Mesodermal cell (in vitro differentiated cells): Measurements from ENCODE around the gene ATG7.

Experiments
- H3K27ac ChIP-seq: 2 replicates; pipeline ENCODE4 v1.7.0; 2013; ENCODE audit warnings: mild to moderate bottlenecking, low read depth, low read length, moderate library complexity; ENCODE audit not compliant: severe bottlenecking
- H3K36me3 ChIP-seq: 2 replicates; pipeline ENCODE4 v1.7.1; 2013; ENCODE audit warnings: mild to moderate bottlenecking, low read length, moderate library complexity; ENCODE audit not compliant: control insufficient read depth, insufficient read depth
- H3K4me1 ChIP-seq: one replicate; pipeline ENCODE4 v1.7.1; 2013; ENCODE audit warnings: mild to moderate bottlenecking, low read length; ENCODE audit not compliant: insufficient read depth, control insufficient read depth, poor library complexity, severe bottlenecking
- H3K4me3 ChIP-seq: 2 replicates; pipeline ENCODE4 v1.7.0; 2013; ENCODE audit warnings: low read length, control low read depth, mild to moderate bottlenecking; ENCODE audit not compliant: insufficient read depth, poor library complexity, severe bottlenecking; ENCODE audit errors: extremely low read depth
- H3K9me3 ChIP-seq: 2 replicates; pipeline ENCODE4 v1.7.1; 2013; ENCODE audit warnings: mild to moderate bottlenecking, low read length, moderate library complexity; ENCODE audit not compliant: control insufficient read depth
- WGBS, 2 experiments: methylation state at CpG; one replicate each; pipeline ENCODE4 v1.1.5; 2013; ENCODE audit warnings: missing lambda C conversion rate in 2 of 2; ENCODE audit not compliant: insufficient coverage in 2 of 2; 5-methylcytosine and 5-hydroxymethylcytosine counted together

Gene ATG7

DNA sequence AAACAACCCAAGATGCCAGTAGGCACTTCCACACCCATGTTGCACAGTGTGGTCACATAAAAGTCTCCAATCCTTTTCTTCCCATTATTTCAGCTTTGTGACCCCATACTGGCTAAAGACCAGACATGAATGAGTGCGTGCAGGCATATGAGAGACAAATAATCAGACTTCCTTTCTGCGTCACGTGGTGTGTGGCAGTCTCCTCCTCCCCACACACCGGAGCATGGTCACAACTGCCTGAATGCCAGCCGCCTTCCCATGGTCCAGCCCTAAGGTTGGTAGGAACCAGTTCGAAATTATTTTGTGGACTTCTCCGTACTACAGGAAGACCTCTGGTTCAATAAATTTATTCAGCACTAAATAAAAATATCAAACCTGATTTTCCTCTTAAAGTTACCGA is 306.0 kb downstream of the ATG7 start:
- Histone ChIP-seq H3K9me3 (no peaks in the 10 kb centered on the region), H3K27ac (no peak overlapping the region), H3K36me3 (peaks cover 53% of the 10 kb centered on the region), H3K4me3 (no peak overlapping the region), H3K4me1 (peaks cover 20% of the 10 kb centered on the region)
- 90 to 96% methylated on average over 4 to 7 of the region's 8 CpGs for WGBS, 2 experiments

DNA sequence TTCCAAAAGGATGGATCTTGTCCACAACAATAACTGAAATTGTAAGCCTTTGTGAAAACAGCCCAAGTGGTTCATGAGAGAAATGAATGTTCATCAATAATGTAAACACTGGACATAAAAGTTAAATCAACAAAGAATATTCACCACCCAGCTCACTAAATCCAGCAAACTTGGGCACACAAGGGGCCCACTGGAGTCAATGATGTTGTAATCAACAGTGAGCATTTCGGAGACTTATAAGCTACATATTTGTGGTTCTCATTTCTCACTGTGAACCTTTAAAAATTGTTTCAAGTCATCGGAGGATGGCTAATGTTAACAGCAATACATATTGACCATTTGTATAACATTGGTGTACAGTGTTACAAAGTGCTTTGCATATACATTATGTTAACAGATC is 308.4 kb downstream of the ATG7 start:
- Histone ChIP-seq H3K36me3 (peaks cover 31% of the 10 kb centered on the region), H3K9me3 (no peaks in the 10 kb centered on the region), H3K4me3 (no peak overlapping the region), H3K27ac (no peak overlapping the region), H3K4me1 (peaks cover 30% of the 10 kb centered on the region)
- 80% methylated on average over 1 of the region's 2 CpGs; no CpG with 5 or more reads in 1 of the 2 experiments for whole genome bisulfite sequencing, 2 experiments

- peak overlapping the region; percentile 6 for H3K4me3 ChIP-seq
These were observed 309.3 kb downstream of the ATG7 start for GRCh38 chr3:11581237-11582190.

GRCh38 chr3:11582191-11582968 is 310.2 kb downstream of the ATG7 start:
- peaks cover 30% of the 10 kb centered on the region for H3K4me1 ChIP-seq
- H3K27ac ChIP-seq = peak overlapping the region; percentile 83
- no peaks in the 10 kb centered on the region for H3K9me3 ChIP-seq
- H3K36me3 ChIP-seq = peaks cover 43% of the 10 kb centered on the region
- H3K4me3 ChIP-seq = peak overlapping the region; percentile 6
- 10 to 15% methylated on average over 9 to 10 of the region's 13 CpGs for WGBS, 2 experiments

More at GRCh38 chr3:11581237-11582190, 309.3 kb downstream of the ATG7 start:
- Histone ChIP-seq H3K4me1 (peaks cover 30% of the 10 kb centered on the region), H3K9me3 (no peaks in the 10 kb centered on the region), H3K36me3 (peaks cover 34% of the 10 kb centered on the region), H3K27ac (peak overlapping the region; percentile 83)
- whole genome bisulfite sequencing, 2 experiments = 75 to 87% methylated on average over 7 to 9 of the region's 16 CpGs

GRCh38 chr3:11583235-11583634 is 311.0 kb downstream of the ATG7 start:
- no peaks in the 10 kb centered on the region for H3K9me3 ChIP-seq
- peak overlapping the region; percentile 83 for H3K27ac ChIP-seq

GRCh38 chr3:11583638-11584046 is 311.4 kb downstream of the ATG7 start:
- no peaks in the 10 kb centered on the region for H3K9me3 ChIP-seq
- peak overlapping the region; percentile 83 for H3K27ac ChIP-seq

More at GRCh38 chr3:11583235-11583634, 311.0 kb downstream of the ATG7 start:
- H3K4me3 ChIP-seq = no peak overlapping the region
- H3K4me1 ChIP-seq = peaks cover 35% of the 10 kb centered on the region
- peaks cover 46% of the 10 kb centered on the region for H3K36me3 ChIP-seq

DNA sequence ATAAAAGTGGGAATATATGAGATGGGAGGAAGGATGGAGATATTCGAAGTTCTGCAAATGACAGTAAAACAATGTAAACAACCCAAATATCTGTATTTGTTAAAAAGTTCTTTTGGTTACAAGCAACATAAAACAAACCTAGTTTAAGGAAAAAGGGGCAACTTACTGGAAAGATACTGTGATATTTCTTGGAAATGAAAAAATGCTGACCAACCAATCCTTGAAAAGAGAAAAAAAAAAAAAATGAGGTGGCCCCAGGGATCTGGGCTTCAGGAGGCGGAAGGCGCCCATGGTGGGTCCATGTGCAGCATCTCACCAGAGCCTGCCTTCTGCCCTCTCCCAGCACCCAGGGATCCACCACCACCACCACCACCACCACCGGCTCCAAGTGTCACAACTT is 312.4 kb downstream of the ATG7 start:
- Histone ChIP-seq H3K9me3 (no peaks in the 10 kb centered on the region), H3K4me1 (peaks cover 49% of the 10 kb centered on the region), H3K27ac (peak overlapping the region; percentile 56), H3K4me3 (no peak overlapping the region), H3K36me3 (peaks cover 54% of the 10 kb centered on the region)
- 100% methylated on average over 1 of the region's 4 CpGs; no CpG with 5 or more reads in 1 of the 2 experiments for WGBS, 2 experiments

More at GRCh38 chr3:11583638-11584046, 311.4 kb downstream of the ATG7 start:
- Histone ChIP-seq H3K36me3 (peaks cover 50% of the 10 kb centered on the region), H3K4me3 (no peak overlapping the region), H3K4me1 (peaks cover 39% of the 10 kb centered on the region)
- 66 to 78% methylated on average over 8 of the region's 10 CpGs for WGBS, 2 experiments

GRCh38 chr3:11587766-11588165 is 315.6 kb downstream of the ATG7 start:
- H3K9me3 ChIP-seq = no peaks in the 10 kb centered on the region
- WGBS, 2 experiments = 96 to 100% methylated on average over 9 to 11 of the region's 12 CpGs
- H3K4me1 ChIP-seq = peaks cover 64% of the 10 kb centered on the region
- H3K27ac ChIP-seq = no peak overlapping the region
- no peak overlapping the region for H3K4me3 ChIP-seq
- H3K36me3 ChIP-seq = peaks cover 51% of the 10 kb centered on the region

- 92 to 97% methylated on average over 4 to 5 of the region's 5 CpGs for WGBS, 2 experiments
- no peak overlapping the region for H3K27ac ChIP-seq
- H3K4me3 ChIP-seq = no peak overlapping the region
- H3K4me1 ChIP-seq = peaks cover 65% of the 10 kb centered on the region
- H3K9me3 ChIP-seq = no peaks in the 10 kb centered on the region
- peaks cover 51% of the 10 kb centered on the region for H3K36me3 ChIP-seq
These were observed 316.1 kb downstream of the ATG7 start for GRCh38 chr3:11588338-11588737.

DNA sequence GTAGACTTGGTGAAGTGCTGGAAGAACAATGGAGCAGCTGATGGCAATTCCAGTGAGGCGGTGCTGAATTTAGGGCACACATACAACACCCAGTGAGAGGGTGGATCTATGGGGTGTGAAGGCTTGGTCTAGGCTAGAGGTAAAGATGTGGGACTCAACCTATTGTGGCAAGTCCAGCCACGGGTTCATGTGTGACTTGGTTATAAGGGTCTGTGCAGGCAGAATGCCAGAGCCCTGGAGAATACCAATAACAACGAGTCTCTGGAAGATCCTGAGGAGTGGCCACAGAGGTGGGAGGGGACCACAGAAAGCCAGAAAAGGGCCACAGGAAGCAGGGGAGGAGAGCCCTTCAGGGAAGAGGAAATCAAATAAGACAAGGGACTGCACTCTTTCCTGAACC is 316.6 kb downstream of the ATG7 start:
- 50 to 57% methylated on average over 2 of the region's 3 CpGs for WGBS, 2 experiments
- Histone ChIP-seq H3K9me3 (no peaks in the 10 kb centered on the region), H3K36me3 (peaks cover 52% of the 10 kb centered on the region), H3K4me3 (no peak overlapping the region), H3K4me1 (peaks cover 65% of the 10 kb centered on the region), H3K27ac (peak overlapping the region; percentile 41)
